ENCODE results near the gene CGRRF1.

CGRRF1 gene

DNA sequence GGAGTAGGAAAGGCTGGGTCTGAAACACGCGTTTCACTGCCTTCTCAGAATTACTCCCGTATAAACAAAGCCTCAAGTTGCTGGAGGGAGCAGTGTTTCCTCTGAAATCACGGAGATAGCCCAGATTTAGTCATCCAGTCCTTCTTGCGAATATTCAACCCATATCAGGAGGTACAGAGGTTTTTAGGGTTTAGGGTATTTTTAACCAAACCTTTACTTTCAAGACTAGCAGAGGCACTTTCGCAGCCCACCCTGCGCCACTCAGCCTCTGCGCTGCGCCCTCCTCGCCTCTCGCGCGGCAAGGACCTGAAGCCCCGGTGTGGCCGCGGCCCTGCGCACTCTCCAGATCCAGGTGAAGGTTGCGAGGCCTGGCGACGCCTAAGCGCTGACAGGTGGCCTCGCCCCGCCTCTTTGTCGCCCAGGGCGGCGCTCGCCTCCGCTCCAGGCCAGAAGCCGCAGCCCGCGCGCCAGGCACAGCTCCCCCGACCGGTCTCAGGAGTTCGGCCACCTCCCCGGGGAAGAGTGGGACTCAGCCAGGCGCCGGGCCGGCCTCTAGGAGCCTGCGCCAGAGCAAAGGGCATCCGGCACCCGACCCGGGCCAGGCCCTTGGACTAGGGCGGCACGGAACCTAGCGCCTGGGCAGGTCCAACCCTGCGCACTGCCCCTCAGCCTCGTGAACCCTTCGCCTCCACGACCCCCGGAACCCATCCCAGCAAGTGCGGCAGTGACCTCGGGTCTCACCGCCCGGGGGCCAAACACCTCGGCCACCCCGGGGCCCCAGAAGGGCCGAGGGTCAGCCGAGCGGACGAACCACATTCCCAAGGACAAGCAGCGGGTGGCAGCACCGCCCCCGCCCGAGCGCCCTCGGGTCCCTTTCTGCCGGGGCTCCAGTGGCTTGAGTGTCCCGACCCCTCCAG, 55.4 kb downstream of the CGRRF1 start:
- TF ChIP-seq FOXP2 (optimal IDR thresholded peaks at IDR 0.05; ENCODE audit: borderline replicate concordance, extremely low read depth, extremely low read length, insufficient read depth) (peak; percentile 15), SIN3A (IDR thresholded peaks at IDR 0.05; ENCODE audit: borderline replicate concordance, insufficient read depth, low read length) (no peak)

DNA sequence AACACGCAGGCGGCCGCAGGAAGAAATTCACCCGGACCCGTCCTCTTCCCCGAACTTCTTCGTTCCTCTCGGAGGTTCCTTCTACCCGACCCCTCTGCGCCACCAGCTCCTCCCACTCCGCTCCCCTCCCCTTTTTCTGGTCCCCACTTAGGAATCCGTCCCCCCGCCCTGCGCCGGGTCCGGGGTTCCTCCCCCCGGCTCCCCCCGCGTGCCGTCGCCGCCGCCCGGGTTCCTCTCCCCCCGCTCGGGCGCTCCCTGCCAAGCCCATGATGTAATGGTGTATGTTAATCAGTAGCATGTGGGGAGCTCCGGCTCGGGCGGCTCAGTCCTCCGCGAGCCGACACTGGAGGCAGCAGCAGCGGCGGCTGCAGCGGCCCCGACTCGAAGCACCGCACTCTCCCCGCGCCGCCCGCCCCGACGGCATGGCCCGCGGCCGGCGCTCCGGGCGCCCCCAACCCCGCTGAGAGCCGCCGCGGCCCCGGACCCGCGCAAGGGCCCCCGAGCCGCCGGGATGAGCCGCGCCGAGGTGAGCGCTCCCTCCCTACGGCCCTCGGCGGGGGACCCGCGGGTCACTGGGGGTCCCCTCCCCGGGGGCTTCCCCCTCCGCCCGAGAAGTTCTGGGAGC, 56.2 kb downstream of the CGRRF1 start:
- TF ChIP-seq FOXP2 (optimal IDR thresholded peaks at IDR 0.05; ENCODE audit: borderline replicate concordance, extremely low read depth, extremely low read length, insufficient read depth) (peak; percentile 53), SIN3A (IDR thresholded peaks at IDR 0.05; ENCODE audit: borderline replicate concordance, insufficient read depth, low read length) (no peak), POLR2AphosphoS5 (IDR thresholded peaks at IDR 0.05; ENCODE audit: low read depth, low read length) (no peak; the same call in 1 of the 2 replicates), TAF1 (IDR thresholded peaks at IDR 0.05; ENCODE audit: borderline replicate concordance, insufficient read depth, low read length) (peak; percentile 45; the same call in 1 of the 2 replicates)
- TF ChIP-seq, protein P1, sequence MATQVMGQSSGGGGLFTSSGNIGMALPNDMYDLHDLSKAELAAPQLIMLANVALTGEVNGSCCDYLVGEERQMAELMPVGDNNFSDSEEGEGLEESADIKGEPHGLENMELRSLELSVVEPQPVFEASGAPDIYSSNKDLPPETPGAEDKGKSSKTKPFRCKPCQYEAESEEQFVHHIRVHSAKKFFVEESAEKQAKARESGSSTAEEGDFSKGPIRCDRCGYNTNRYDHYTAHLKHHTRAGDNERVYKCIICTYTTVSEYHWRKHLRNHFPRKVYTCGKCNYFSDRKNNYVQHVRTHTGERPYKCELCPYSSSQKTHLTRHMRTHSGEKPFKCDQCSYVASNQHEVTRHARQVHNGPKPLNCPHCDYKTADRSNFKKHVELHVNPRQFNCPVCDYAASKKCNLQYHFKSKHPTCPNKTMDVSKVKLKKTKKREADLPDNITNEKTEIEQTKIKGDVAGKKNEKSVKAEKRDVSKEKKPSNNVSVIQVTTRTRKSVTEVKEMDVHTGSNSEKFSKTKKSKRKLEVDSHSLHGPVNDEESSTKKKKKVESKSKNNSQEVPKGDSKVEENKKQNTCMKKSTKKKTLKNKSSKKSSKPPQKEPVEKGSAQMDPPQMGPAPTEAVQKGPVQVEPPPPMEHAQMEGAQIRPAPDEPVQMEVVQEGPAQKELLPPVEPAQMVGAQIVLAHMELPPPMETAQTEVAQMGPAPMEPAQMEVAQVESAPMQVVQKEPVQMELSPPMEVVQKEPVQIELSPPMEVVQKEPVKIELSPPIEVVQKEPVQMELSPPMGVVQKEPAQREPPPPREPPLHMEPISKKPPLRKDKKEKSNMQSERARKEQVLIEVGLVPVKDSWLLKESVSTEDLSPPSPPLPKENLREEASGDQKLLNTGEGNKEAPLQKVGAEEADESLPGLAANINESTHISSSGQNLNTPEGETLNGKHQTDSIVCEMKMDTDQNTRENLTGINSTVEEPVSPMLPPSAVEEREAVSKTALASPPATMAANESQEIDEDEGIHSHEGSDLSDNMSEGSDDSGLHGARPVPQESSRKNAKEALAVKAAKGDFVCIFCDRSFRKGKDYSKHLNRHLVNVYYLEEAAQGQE (IDR thresholded peaks at IDR 0.05; ENCODE audit: insufficient read depth in 1 of 2, low read depth in 2 of 2, low read length in 2 of 2): no peak

GRCh38 chr14:54566410-54567223, 56.9 kb downstream of the CGRRF1 start, which contains the start of gene SAMD4A:
Gene SAMD4A, plus strand, starts transcription at chr14:54567128. Its CDS starts 789 bp downstream, at chr14:54567917.
- peak; percentile 15; the same call in 1 of the 2 replicates for TF ChIP-seq SIN3A (IDR thresholded peaks at IDR 0.05; ENCODE audit: borderline replicate concordance, insufficient read depth, low read length)
- no peak for TF ChIP-seq FOXP2 (optimal IDR thresholded peaks at IDR 0.05; ENCODE audit: borderline replicate concordance, extremely low read depth, extremely low read length, insufficient read depth)
- TF ChIP-seq POLR2AphosphoS5 (IDR thresholded peaks at IDR 0.05; ENCODE audit: low read depth, low read length): peak; percentile 30; the same call in 1 of the 2 replicates
- TF ChIP-seq TAF1 (IDR thresholded peaks at IDR 0.05; ENCODE audit: borderline replicate concordance, insufficient read depth, low read length): 0 out of 2 replicates have a peak, but pooled peaks have one; percentile 15
- TF ChIP-seq, protein P1 (IDR thresholded peaks at IDR 0.05; ENCODE audit: insufficient read depth in 1 of 2, low read depth in 2 of 2, low read length in 2 of 2): no peak

DNA sequence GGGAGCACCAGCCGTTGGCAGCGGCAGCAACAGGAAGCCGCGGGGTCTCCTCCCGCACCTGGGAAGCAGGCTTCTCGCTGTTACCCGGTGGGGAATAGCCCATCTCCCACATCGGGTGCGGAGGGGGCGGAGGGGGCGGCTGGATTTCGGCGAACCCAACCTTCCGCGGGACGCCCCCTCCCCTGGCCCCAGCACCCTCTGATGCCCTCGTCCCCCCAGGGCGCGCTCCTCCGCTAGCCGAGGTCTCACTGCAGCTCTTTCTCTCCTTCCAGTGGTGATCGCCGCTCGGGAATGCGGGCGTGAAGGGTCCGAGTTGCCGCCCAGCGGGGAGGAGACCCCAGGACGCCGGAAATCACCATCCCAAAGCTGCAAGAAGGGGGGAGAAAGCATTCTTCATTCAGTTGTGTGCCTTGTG, 57.5 kb downstream of the CGRRF1 start:
- TF ChIP-seq FOXP2 (optimal IDR thresholded peaks at IDR 0.05; ENCODE audit: borderline replicate concordance, extremely low read depth, extremely low read length, insufficient read depth): no peak
- 0 out of 2 replicates have a peak, but pooled peaks have one; percentile 3 for TF ChIP-seq TAF1 (IDR thresholded peaks at IDR 0.05; ENCODE audit: borderline replicate concordance, insufficient read depth, low read length)
- TF ChIP-seq POLR2AphosphoS5 (IDR thresholded peaks at IDR 0.05; ENCODE audit: low read depth, low read length): no peak

DNA sequence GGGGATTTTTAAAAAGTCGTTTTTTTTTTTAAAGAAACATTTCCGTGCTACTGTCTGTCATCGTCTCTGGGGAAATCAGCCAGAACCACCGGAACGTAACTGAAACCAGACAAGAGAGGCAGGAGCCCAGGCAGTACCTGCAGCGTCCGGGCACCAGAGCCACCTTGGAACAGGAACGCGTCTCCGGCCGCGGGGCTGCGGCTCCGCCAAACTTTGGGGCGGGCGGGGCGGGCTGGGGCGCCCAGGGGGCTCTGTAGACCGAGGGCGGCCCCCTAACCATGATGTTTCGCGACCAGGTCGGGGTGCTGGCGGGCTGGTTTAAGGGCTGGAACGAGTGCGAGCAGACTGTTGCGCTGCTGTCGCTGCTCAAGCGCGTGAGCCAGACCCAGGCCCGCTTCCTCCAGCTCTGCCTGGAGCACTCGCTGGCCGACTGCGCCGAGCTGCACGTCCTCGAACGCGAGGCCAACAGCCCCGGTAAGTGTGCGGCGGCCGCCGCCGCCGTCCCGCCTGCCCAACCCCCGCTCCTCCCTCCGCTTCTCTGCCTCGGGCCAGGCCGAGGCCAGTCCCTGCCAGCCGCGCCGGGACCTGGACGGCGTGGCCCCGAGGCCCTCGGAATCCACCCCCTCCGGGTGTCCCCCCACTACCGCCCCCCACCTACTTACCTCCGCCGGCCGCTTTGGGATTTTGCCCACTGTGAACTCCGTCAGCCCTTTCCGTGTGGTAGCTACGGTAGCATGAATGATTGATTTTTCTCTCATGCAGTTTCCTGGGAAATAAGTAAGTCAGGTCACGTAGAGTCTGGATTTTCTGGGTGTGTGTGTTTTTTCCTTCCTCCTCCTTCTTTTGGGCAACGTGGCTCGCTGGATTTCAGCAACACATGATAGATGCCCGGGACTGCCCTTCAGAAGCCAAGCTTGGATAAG, 58.2 kb downstream of the CGRRF1 start:
- TF ChIP-seq FOXP2 (optimal IDR thresholded peaks at IDR 0.05; ENCODE audit: borderline replicate concordance, extremely low read depth, extremely low read length, insufficient read depth) (peak; percentile 15), POLR2AphosphoS5 (IDR thresholded peaks at IDR 0.05; ENCODE audit: low read depth, low read length) (no peak)

Measured in PFSK-1 (cell line).